Left renal cortex interstitium (tissue), 4 donors: ENCODE results near the gene MAP1LC3B2. TPM values are rescaled to one million over a fixed set of nuclear protein-coding genes. Genes with fewer than 3 reads are reported as not detected.

Experiments used
- DNase-seq, 4 donors: peaks; one replicate each; pipeline ENCODE4 v3.0.0-alpha.2; 2013; ENCODE audit warnings: low read depth in 4 of 4, low spot score in 2 of 4, missing footprints in 1 of 4
- polyA plus RNA-seq, 4 donors: library from polyadenylated mRNA; unstranded; fragments of 120-200 nt; gene quantifications; one replicate each; pipeline ENCODE4 v1.2.1, GENCODE V29; 2013; ENCODE audit not compliant: insufficient read length in 4 of 4

MAP1LC3B2 gene
- polyA plus RNA-seq, 4 donors = 6.5 to 10.4 (median 7.5) TPM

GRCh38 chr12:116537101-116537904 lies 21.9 kb upstream of the MAP1LC3B2 start:
- no peak for DNase-seq

- DNase-seq = no peak
Measured at GRCh38 chr12:116538076-116538591, 21.0 kb upstream of the MAP1LC3B2 start.

GRCh38 chr12:116538682-116539305 lies 20.4 kb upstream of the MAP1LC3B2 start:
- DNase-seq = no peak

GRCh38 chr12:116539361-116539771 lies 19.8 kb upstream of the MAP1LC3B2 start:
- DNase-seq = no peak

- peak in 2 of 4 donors; percentile 64 to 83 for DNase-seq
Measured at GRCh38 chr12:116539905-116540482, 19.2 kb upstream of the MAP1LC3B2 start.

GRCh38 chr12:116540622-116541152 lies 18.5 kb upstream of the MAP1LC3B2 start:
- no peak for DNase-seq

- DNase-seq = no peak
Measured at GRCh38 chr12:116541547-116542344, 17.4 kb upstream of the MAP1LC3B2 start.

GRCh38 chr12:116542345-116542956 lies 16.7 kb upstream of the MAP1LC3B2 start:
- no peak for DNase-seq

- DNase-seq = no peak
Measured at GRCh38 chr12:116544656-116545055, 14.5 kb upstream of the MAP1LC3B2 start.

GRCh38 chr12:116545144-116545543 lies 14.0 kb upstream of the MAP1LC3B2 start:
- DNase-seq = no peak

- no peak for DNase-seq
Measured at GRCh38 chr12:116545936-116546335, 13.2 kb upstream of the MAP1LC3B2 start.

GRCh38 chr12:116547955-116548501 lies 11.2 kb upstream of the MAP1LC3B2 start:
- DNase-seq = no peak

- DNase-seq = no peak
Measured at GRCh38 chr12:116549993-116550392, 9.2 kb upstream of the MAP1LC3B2 start.

GRCh38 chr12:116551151-116551550 lies 8.0 kb upstream of the MAP1LC3B2 start:
- no peak for DNase-seq

- DNase-seq = no peak
Measured at GRCh38 chr12:116551619-116551951, 7.6 kb upstream of the MAP1LC3B2 start.

- DNase-seq = no peak
Measured at GRCh38 chr12:116551952-116552772, 7.0 kb upstream of the MAP1LC3B2 start.

- DNase-seq = no peak
Measured at GRCh38 chr12:116552773-116553373, 6.3 kb upstream of the MAP1LC3B2 start.

GRCh38 chr12:116556356-116556952 lies 2.7 kb upstream of the MAP1LC3B2 start:
- no peak for DNase-seq
